T-cell (primary cell): ENCODE data around the gene UFSP2. TPM values are rescaled to one million over a fixed set of nuclear protein-coding genes. Genes with fewer than 3 reads are reported as not detected.

Experiments
- ATAC-seq, 4 experiments: fragments of 200-7000 bp in 3 of 4; fragments of 150-1000 bp in 1 of 4; cut with Tn5 transposase; replicated peaks in 1 of 4; 1 replicate in 3 of 4; 2 replicates in 1 of 4; pipeline ENCODE4 v1.10.0; 2021; ENCODE audit warnings: moderate library complexity in 3 of 4, mild to moderate bottlenecking in 2 of 4, moderate number of reproducible peaks in 1 of 4
- CTCF ChIA-PET, 2 donors: fragments of 300-600 bp; sonication (Branson Sonifier 250); formaldehyde crosslinking; loops; one replicate each; lab custom pipeline; 2022; ENCODE audit warnings: antibody characterized with exemption in 2 of 2; lab: Charles Lee
- POLR2A ChIA-PET, 2 donors: fragments of 300-600 bp; sonication (Branson Sonifier 250); formaldehyde crosslinking; loops; one replicate each; lab custom pipeline; 2022; ENCODE audit warnings: antibody characterized with exemption in 2 of 2; lab: Charles Lee
- DNase-seq, 35 experiments: peaks; one replicate each; pipeline versions ENCODE4 v3.0.0 to v3.0.0-alpha.2; 2013 to 2023
- H3K27ac ChIP-seq: one replicate; pipeline ENCODE4 v1.5.1; 2013; ENCODE audit warnings: low read length
- H3K27me3 ChIP-seq, 2 experiments: replicated peaks in 1 of 2; 1 replicate in 1 of 2; 2 replicates in 1 of 2; pipeline versions ENCODE4 v1.6.1 to v1.7.0; 2013; ENCODE audit warnings: low read length in 1 of 2, mixed read lengths in 1 of 2; ENCODE audit not compliant: control insufficient read depth in 2 of 2, insufficient read depth in 2 of 2; ENCODE audit errors: extremely low read depth in 1 of 2
- H3K36me3 ChIP-seq, 2 donors: 1 replicate in 1 of 2; 2 replicates in 1 of 2; pipeline versions ENCODE4 v1.6.1 to v1.7.0; 2013; ENCODE audit warnings: low read length in 1 of 2; ENCODE audit not compliant: control insufficient read depth in 2 of 2, insufficient read depth in 1 of 2; ENCODE audit errors: extremely low read depth in 1 of 2
- H3K4me1 ChIP-seq, 2 experiments: 1 replicate in 1 of 2; 2 replicates in 1 of 2; pipeline versions ENCODE4 v1.6.1 to v1.7.0; 2013; ENCODE audit warnings: low read length in 2 of 2, mixed read lengths in 1 of 2; ENCODE audit not compliant: insufficient read depth in 2 of 2, control insufficient read depth in 1 of 2; ENCODE audit errors: extremely low read depth in 1 of 2
- H3K4me3 ChIP-seq, 2 donors: 1 replicate in 1 of 2; 2 replicates in 1 of 2; pipeline versions ENCODE4 v1.5.1 to v1.7.0; 2013; ENCODE audit warnings: mild to moderate bottlenecking in 2 of 2, low read length in 1 of 2, moderate library complexity in 1 of 2; ENCODE audit not compliant: control insufficient read depth in 1 of 2; ENCODE audit errors: extremely low read depth in 1 of 2
- H3K9me3 ChIP-seq: 2 replicates; pipeline ENCODE4 v1.7.0; 2013
- H3K27ac Mint-ChIP-seq, 2 donors: one replicate each; pipeline ENCODE4 v1.8.0; 2020 to 2021; ENCODE audit warnings: mild to moderate bottlenecking in 2 of 2, mixed read lengths in 2 of 2
- H3K27me3 Mint-ChIP-seq, 2 donors: one replicate each; pipeline ENCODE4 v1.8.0; 2021 to 2022; ENCODE audit warnings: mixed read lengths in 2 of 2
- H3K36me3 Mint-ChIP-seq: one replicate; pipeline ENCODE4 v1.8.0; 2021; ENCODE audit warnings: mixed read lengths
- H3K4me1 Mint-ChIP-seq, 3 donors: one replicate each; pipeline ENCODE4 v1.8.0; 2020 to 2022; ENCODE audit warnings: mixed read lengths in 3 of 3, mild to moderate bottlenecking in 1 of 3
- H3K4me3 Mint-ChIP-seq, 3 donors: one replicate each; pipeline ENCODE4 v1.8.0; 2020 to 2022; ENCODE audit warnings: mild to moderate bottlenecking in 3 of 3, mixed read lengths in 3 of 3, moderate library complexity in 3 of 3
- H3K9me3 Mint-ChIP-seq, 3 donors: one replicate each; pipeline ENCODE4 v1.8.0; 2020 to 2022; ENCODE audit warnings: mixed read lengths in 3 of 3
- WGBS: methylation state at CpG from one replicate; pipeline ENCODE4 v1.1.5; 2013; ENCODE audit warnings: missing lambda C conversion rate; ENCODE audit not compliant: insufficient coverage; 5-methylcytosine and 5-hydroxymethylcytosine counted together
- total RNA-seq, 35 experiments: library from RNA in 6 of 35; stranded (reverse) in 6 of 35; fragments of 120-200 nt in 1 of 35; gene quantifications; one replicate each; pipeline versions ENCODE4 v1.2.1 to v1.2.4 and lab custom pipeline; 2013 to 2026

UFSP2 gene
- total RNA-seq, 5 donors from 2014 or later (not counting 1 experiment from before 2014, with no cell fraction given): 13.9 to 30.1 (median 20.3) TPM

GRCh38 chr4:185379326-185380295, 46.2 kb downstream of the UFSP2 start:
- no peak for ATAC-seq
- Mint-ChIP-seq H3K9me3 (peaks cover 6 to 9% (median 8%) of the 10 kb centered on the region in 3 donors), H3K27ac (no peak overlapping the region), H3K36me3 (peaks cover 4% of the 10 kb centered on the region), H3K27me3 (no peaks in the 10 kb centered on the region), H3K4me1 (peaks cover 3 to 5% (median 3%) of the 10 kb centered on the region in 3 donors), H3K4me3 (no peak overlapping the region)
- 98% methylated on average over 8 of the region's 13 CpGs for WGBS
- DNase-seq: no peak
- H3K4me1 ChIP-seq: no peaks in the 10 kb centered on the region
- H3K4me3 ChIP-seq: no peak overlapping the region
- CTCF ChIA-PET: interaction anchor here (0.6 kb wide), 2 partner anchors 53 to 56 kb away, joined by 3 to 5 read pairs; no protein-coding TSS in a partner anchor
- POLR2A ChIA-PET: interaction anchor here in 1 of 2 donors (0.5 kb wide), 1 partner anchor 167 kb away, joined by 3 read pairs; no protein-coding TSS in a partner anchor
- no peaks in the 10 kb centered on the region for H3K36me3 ChIP-seq
- no peaks in the 10 kb centered on the region for H3K9me3 ChIP-seq
- H3K27me3 ChIP-seq: peaks cover 0 to 3% of the 10 kb centered on the region in 2 experiments
- H3K27ac ChIP-seq: no peak overlapping the region

GRCh38 chr4:185378264-185378663, 47.5 kb downstream of the UFSP2 start:
- H3K27ac ChIP-seq: no peak overlapping the region
- 97% methylated on average over 4 of the region's 6 CpGs for WGBS
- Mint-ChIP-seq H3K36me3 (no peaks in the 10 kb centered on the region), H3K27me3 (no peaks in the 10 kb centered on the region), H3K4me1 (no peaks in the 10 kb centered on the region), H3K4me3 (no peak overlapping the region), H3K9me3 (peaks cover 6 to 9% (median 8%) of the 10 kb centered on the region in 3 donors), H3K27ac (no peak overlapping the region)
- ATAC-seq: no peak
- H3K27me3 ChIP-seq: peaks cover 0 to 2% of the 10 kb centered on the region in 2 experiments
- no peak for DNase-seq
- H3K36me3 ChIP-seq: no peaks in the 10 kb centered on the region
- H3K4me1 ChIP-seq: no peaks in the 10 kb centered on the region
- H3K9me3 ChIP-seq: no peaks in the 10 kb centered on the region
- no peak overlapping the region for H3K4me3 ChIP-seq
- CTCF ChIA-PET: no interaction called here
- POLR2A ChIA-PET: no interaction called here

GRCh38 chr4:185374573-185374972, 51.2 kb downstream of the UFSP2 start:
- Mint-ChIP-seq H3K9me3 (no peaks in the 10 kb centered on the region), H3K27me3 (no peaks in the 10 kb centered on the region), H3K36me3 (peaks cover 8% of the 10 kb centered on the region), H3K4me3 (no peak overlapping the region), H3K27ac (no peak overlapping the region), H3K4me1 (no peaks in the 10 kb centered on the region)
- no peak overlapping the region for H3K4me3 ChIP-seq
- no peaks in the 10 kb centered on the region for H3K9me3 ChIP-seq
- POLR2A ChIA-PET: no interaction called here
- H3K27me3 ChIP-seq: no peaks in the 10 kb centered on the region
- WGBS: 40% methylated on average over 1 of the region's 6 CpGs
- H3K36me3 ChIP-seq: peaks cover 0 to 3% of the 10 kb centered on the region in 2 donors
- no peaks in the 10 kb centered on the region for H3K4me1 ChIP-seq
- DNase-seq (no peak), ATAC-seq (no peak)
- CTCF ChIA-PET: no interaction called here
- no peak overlapping the region for H3K27ac ChIP-seq

GRCh38 chr4:185374027-185374426, 51.7 kb downstream of the UFSP2 start:
- no peak for ATAC-seq
- Mint-ChIP-seq H3K9me3 (no peaks in the 10 kb centered on the region), H3K36me3 (peaks cover 8% of the 10 kb centered on the region), H3K27me3 (no peaks in the 10 kb centered on the region), H3K4me3 (no peak overlapping the region), H3K27ac (no peak overlapping the region), H3K4me1 (no peaks in the 10 kb centered on the region)
- H3K4me3 ChIP-seq: no peak overlapping the region
- no peak overlapping the region for H3K27ac ChIP-seq
- CTCF ChIA-PET: no interaction called here
- no peaks in the 10 kb centered on the region for H3K27me3 ChIP-seq
- H3K9me3 ChIP-seq: no peaks in the 10 kb centered on the region
- POLR2A ChIA-PET: no interaction called here
- DNase-seq: no peak
- no peaks in the 10 kb centered on the region for H3K4me1 ChIP-seq
- 94% methylated on average over 2 of the region's 7 CpGs for WGBS
- H3K36me3 ChIP-seq: peaks cover 0 to 3% of the 10 kb centered on the region in 2 donors

- POLR2A ChIA-PET: no interaction called here
- no peak for DNase-seq
- Mint-ChIP-seq H3K27me3 (no peaks in the 10 kb centered on the region), H3K27ac (no peak overlapping the region), H3K4me1 (no peaks in the 10 kb centered on the region), H3K9me3 (no peaks in the 10 kb centered on the region), H3K36me3 (peaks cover 8% of the 10 kb centered on the region), H3K4me3 (no peak overlapping the region)
- H3K4me3 ChIP-seq: no peak overlapping the region
- H3K4me1 ChIP-seq: no peaks in the 10 kb centered on the region
- no peak for ATAC-seq
- no peaks in the 10 kb centered on the region for H3K9me3 ChIP-seq
- no peaks in the 10 kb centered on the region for H3K27me3 ChIP-seq
- H3K36me3 ChIP-seq: peaks cover 0 to 3% of the 10 kb centered on the region in 2 donors
- WGBS: 100% methylated on average over 1 of the region's 11 CpGs
- H3K27ac ChIP-seq: no peak overlapping the region
- CTCF ChIA-PET: no interaction called here
Observed at GRCh38 chr4:185371702-185372101, 54.1 kb downstream of the UFSP2 start.

- DNase-seq (no peak), ATAC-seq (no peak)
- Histone ChIP-seq H3K36me3 (peaks cover 0 to 3% of the 10 kb centered on the region in 2 donors), H3K27ac (no peak overlapping the region), H3K4me3 (no peak overlapping the region), H3K4me1 (no peaks in the 10 kb centered on the region), H3K27me3 (no peaks in the 10 kb centered on the region), H3K9me3 (no peaks in the 10 kb centered on the region)
- Mint-ChIP-seq H3K36me3 (peaks cover 14% of the 10 kb centered on the region), H3K27me3 (no peaks in the 10 kb centered on the region), H3K27ac (no peak overlapping the region), H3K9me3 (no peaks in the 10 kb centered on the region), H3K4me3 (no peak overlapping the region), H3K4me1 (no peaks in the 10 kb centered on the region)
- WGBS: 99% methylated on average over 9 of the region's 11 CpGs
- ChIA-PET POLR2A (no interaction called here), CTCF (interaction anchor here in 1 of 2 donors (0.7 kb wide), 1 partner anchor 196 kb away, joined by 3 read pairs; no protein-coding TSS in a partner anchor)
Observed at GRCh38 chr4:185370268-185370949, 55.4 kb downstream of the UFSP2 start.
